GM23248 (cell line): Measurements from ENCODE around the gene PPP1R3G. TPM values are rescaled to one million over a fixed set of nuclear protein-coding genes. Genes with fewer than 3 reads are reported as not detected.

Experiments used
- DNase-seq: peaks from one replicate; pipeline ENCODE4 v3.0.0-alpha.2; 2015
- H2AFZ ChIP-seq: fragments of 200-600 bp; sonication (generic); 2 replicates; pipeline ENCODE4 v1.6.1; 2016; ENCODE audit warnings: antibody characterized with exemption
- H3F3A ChIP-seq: fragments of 200-600 bp; sonication (generic); 2 replicates; pipeline ENCODE4 v1.6.1; 2016; ENCODE audit warnings: mild to moderate bottlenecking, antibody characterized with exemption, mixed run types; ENCODE audit not compliant: insufficient read depth
- H3K27ac ChIP-seq: fragments of 200-600 bp; sonication (generic); 2 replicates; pipeline ENCODE4 v1.5.1; 2016; ENCODE audit warnings: mild to moderate bottlenecking
- H3K27me3 ChIP-seq: fragments of 200-600 bp; sonication (generic); replicated peaks from 2 replicates; pipeline ENCODE4 v1.6.1; 2016; ENCODE audit warnings: mild to moderate bottlenecking; ENCODE audit not compliant: insufficient read depth
- H3K36me3 ChIP-seq: fragments of 200-600 bp; sonication (generic); 2 replicates; pipeline ENCODE4 v1.6.1; 2016; ENCODE audit warnings: low read depth, mild to moderate bottlenecking
- H3K4me1 ChIP-seq: fragments of 200-600 bp; sonication (generic); 2 replicates; pipeline ENCODE4 v1.6.1; 2016; ENCODE audit warnings: mild to moderate bottlenecking; ENCODE audit not compliant: insufficient read depth
- H3K4me2 ChIP-seq: fragments of 200-600 bp; sonication (generic); one replicate; pipeline ENCODE4 v1.6.1; 2016; ENCODE audit warnings: mild to moderate bottlenecking; ENCODE audit not compliant: unreplicated experiment
- H3K4me3 ChIP-seq: fragments of 200-600 bp; sonication (generic); 2 replicates; pipeline ENCODE4 v1.5.1; 2016; ENCODE audit warnings: mild to moderate bottlenecking
- H3K79me2 ChIP-seq: fragments of 200-600 bp; sonication (generic); 2 replicates; pipeline ENCODE4 v1.6.1; 2016; ENCODE audit warnings: mild to moderate bottlenecking; ENCODE audit not compliant: insufficient read depth
- H3K9ac ChIP-seq: fragments of 200-600 bp; sonication (generic); 2 replicates; pipeline ENCODE4 v1.6.1; 2016; ENCODE audit warnings: mild to moderate bottlenecking
- H3K9me2 ChIP-seq: fragments of 200-600 bp; sonication (generic); 2 replicates; pipeline ENCODE4 v1.6.1; 2016; ENCODE audit warnings: mixed run types, mild to moderate bottlenecking, moderate library complexity; ENCODE audit not compliant: insufficient read depth
- H3K9me3 ChIP-seq: fragments of 200-600 bp; sonication (generic); one replicate; pipeline ENCODE4 v1.6.1; 2017; ENCODE audit warnings: low read depth
- H4K20me1 ChIP-seq: fragments of 200-600 bp; sonication (generic); 2 replicates; pipeline ENCODE4 v1.6.0; 2016; ENCODE audit not compliant: insufficient read depth
- EZH2 ChIP-seq: fragments of 200-600 bp; sonication (generic); IDR thresholded peaks from 2 replicates; pipeline ENCODE4 v1.6.1; 2018; ENCODE audit warnings: antibody characterized with exemption, mild to moderate bottlenecking; ENCODE audit not compliant: insufficient read depth, poor library complexity, severe bottlenecking
- EZH2phosphoT487 ChIP-seq: fragments of 200-600 bp; sonication (generic); IDR thresholded peaks from 2 replicates; pipeline ENCODE4 v1.6.1; 2018; ENCODE audit warnings: antibody characterized with exemption, moderate library complexity, mild to moderate bottlenecking, low read depth; ENCODE audit not compliant: insufficient read depth
- WGBS, 2 experiments: methylation state at CpG; one replicate each; pipeline ENCODE4 v1.1.6; 2015 to 2017; ENCODE audit warnings: low lambda C conversion rate in 2 of 2, low coverage in 1 of 2; ENCODE audit errors: missing lambda C conversion rate in 2 of 2; 5-methylcytosine and 5-hydroxymethylcytosine counted together
- in situ Hi-C: fragments of 300-500 bp; cut with MboI; formaldehyde crosslinking; loops from 2 replicates; pipeline ENCODE4 v1.15.0; 2020
- polyA plus RNA-seq: library from polyadenylated mRNA; unstranded; fragments of >200 nt; fragmentation: Nextera tagmentation; extraction: Ambion mirVana; gene quantifications from 2 replicates; pipeline ENCODE4 v1.2.1, GENCODE V29; 2016
- total RNA-seq: library from RNA; depleted of rRNA; stranded (reverse); fragments of >200 nt; shearing (Covaris generic); gene quantifications from 2 replicates; pipeline ENCODE4 v1.2.3, GENCODE V29; 2014

The PPP1R3G gene
- total and polyA plus RNA-seq, 2 experiments from 2014 or later: 0.84 to 2.6 TPM

DNA sequence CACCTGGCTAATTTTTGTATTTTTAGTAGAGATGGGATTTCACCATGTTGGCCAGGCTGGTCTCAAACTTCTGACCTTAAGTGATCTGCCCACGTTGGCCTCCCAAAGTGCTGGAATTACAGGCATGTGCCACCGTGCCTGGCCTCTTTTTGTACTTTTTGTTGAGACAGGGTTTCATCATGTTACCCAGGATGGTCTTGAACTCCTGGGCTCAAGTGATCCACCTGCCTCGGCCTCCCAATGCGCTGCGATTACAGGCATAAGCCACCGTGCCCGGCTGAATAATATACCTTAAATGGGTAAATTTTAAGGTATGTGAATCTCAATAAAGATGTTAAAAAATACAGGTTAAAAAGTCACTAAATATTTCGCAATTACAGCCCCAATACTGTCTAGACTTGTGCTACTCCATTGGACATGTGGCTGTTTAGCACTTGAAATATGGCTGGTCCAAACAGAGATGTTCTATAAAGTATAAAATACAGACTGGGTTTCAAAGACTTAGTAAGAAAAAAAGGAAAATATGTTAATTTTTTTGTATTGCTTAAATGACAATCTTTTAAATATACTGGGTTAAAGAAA, 42.1 kb downstream of the PPP1R3G start:
- no peaks in the 10 kb centered on the region for H4K20me1 ChIP-seq
- H3K79me2 ChIP-seq: no peaks in the 10 kb centered on the region
- no peaks in the 10 kb centered on the region for H3K36me3 ChIP-seq
- 83 to 86% methylated on average over 8 of the region's 8 CpGs for WGBS, 2 experiments
- 0 out of 2 replicates have a peak, but pooled peaks cover 4% of the 10 kb centered on the region for H3F3A ChIP-seq
- H3K4me1 ChIP-seq: peaks cover 12% of the 10 kb centered on the region
- no peak overlapping the region for H3K4me2 ChIP-seq
- no peak for DNase-seq
- H3K9me2 ChIP-seq: no peaks in the 10 kb centered on the region
- no peak overlapping the region for H2AFZ ChIP-seq
- H3K9ac ChIP-seq: no peak overlapping the region
- no peaks in the 10 kb centered on the region for H3K9me3 ChIP-seq
- no peaks in the 10 kb centered on the region for H3K27me3 ChIP-seq
- TF ChIP-seq EZH2: no peak
- TF ChIP-seq EZH2phosphoT487: no peak
- no peak overlapping the region for H3K27ac ChIP-seq
- in situ Hi-C loops: no loop called here
- H3K4me3 ChIP-seq: no peak overlapping the region

GRCh38 chr6:5128351-5128750, 43.2 kb downstream of the PPP1R3G start:
- Histone ChIP-seq H3K4me1 (peaks cover 19% of the 10 kb centered on the region), H3K9ac (no peak overlapping the region), H3K9me2 (no peaks in the 10 kb centered on the region), H2AFZ (no peak overlapping the region), H4K20me1 (no peaks in the 10 kb centered on the region), H3K9me3 (no peaks in the 10 kb centered on the region), H3K27me3 (no peaks in the 10 kb centered on the region), H3K79me2 (no peaks in the 10 kb centered on the region), H3K27ac (no peak overlapping the region), H3K4me3 (no peak overlapping the region), H3K36me3 (no peaks in the 10 kb centered on the region), H3K4me2 (no peak overlapping the region), H3F3A (0 out of 2 replicates have a peak, but pooled peaks cover 5% of the 10 kb centered on the region)
- WGBS, 2 experiments: 94 to 96% methylated on average over 4 of the region's 4 CpGs
- TF ChIP-seq EZH2phosphoT487 (no peak), EZH2 (no peak)
- in situ Hi-C loops: no loop called here
- no peak for DNase-seq

DNA sequence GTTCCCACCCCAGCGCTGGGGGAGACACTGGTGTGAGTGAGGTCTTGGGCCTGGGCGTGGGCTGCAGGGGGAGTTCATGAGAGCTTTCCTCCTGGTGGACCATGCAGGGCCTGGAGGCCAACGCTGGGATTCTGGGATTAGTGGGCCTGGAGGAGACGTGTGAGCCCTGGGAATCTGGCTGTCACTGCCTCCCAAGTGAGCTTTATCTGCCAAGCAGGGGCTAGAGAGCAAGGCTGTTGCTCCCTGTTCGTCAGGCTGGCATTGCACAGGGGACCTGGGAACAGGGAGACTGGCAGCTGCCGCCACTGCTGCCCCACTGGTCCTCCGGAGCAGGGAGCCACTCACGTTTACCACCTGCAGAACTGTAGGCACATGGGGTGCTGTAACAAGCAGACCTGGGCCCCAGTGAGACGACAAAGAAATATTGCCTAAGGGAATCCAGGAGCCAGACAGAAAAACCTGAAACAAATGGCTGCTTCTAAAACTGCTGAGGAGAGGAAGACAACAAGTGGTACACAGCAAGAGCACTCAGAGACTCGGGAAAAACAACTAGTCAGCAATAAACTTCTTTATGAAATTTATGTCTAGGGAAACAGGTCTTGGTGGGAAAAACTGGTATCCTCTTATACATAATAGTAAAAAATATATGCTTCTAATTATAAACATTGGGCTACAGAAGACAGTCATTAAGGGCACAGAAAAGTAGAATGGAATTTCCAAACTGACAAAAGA, 45.2 kb downstream of the PPP1R3G start:
- H2AFZ ChIP-seq: no peak overlapping the region
- H3K4me3 ChIP-seq: no peak overlapping the region
- no peaks in the 10 kb centered on the region for H3K79me2 ChIP-seq
- H3K27me3 ChIP-seq: no peaks in the 10 kb centered on the region
- H3K4me2 ChIP-seq: no peak overlapping the region
- H3K27ac ChIP-seq: no peak overlapping the region
- no peak overlapping the region for H3K9ac ChIP-seq
- in situ Hi-C loops: loop anchor here (10.0 kb wide), 1 partner anchor 264 kb away; no protein-coding TSS in a partner anchor
- no peak for DNase-seq
- 94 to 95% methylated on average over 10 of the region's 10 CpGs for WGBS, 2 experiments
- no peaks in the 10 kb centered on the region for H3K9me3 ChIP-seq
- H3F3A ChIP-seq: 0 out of 2 replicates have a peak, but pooled peaks cover 5% of the 10 kb centered on the region
- TF ChIP-seq EZH2: no peak
- no peak for TF ChIP-seq EZH2phosphoT487
- H3K9me2 ChIP-seq: no peaks in the 10 kb centered on the region
- H3K4me1 ChIP-seq: peaks cover 19% of the 10 kb centered on the region
- no peaks in the 10 kb centered on the region for H3K36me3 ChIP-seq
- no peaks in the 10 kb centered on the region for H4K20me1 ChIP-seq

DNA sequence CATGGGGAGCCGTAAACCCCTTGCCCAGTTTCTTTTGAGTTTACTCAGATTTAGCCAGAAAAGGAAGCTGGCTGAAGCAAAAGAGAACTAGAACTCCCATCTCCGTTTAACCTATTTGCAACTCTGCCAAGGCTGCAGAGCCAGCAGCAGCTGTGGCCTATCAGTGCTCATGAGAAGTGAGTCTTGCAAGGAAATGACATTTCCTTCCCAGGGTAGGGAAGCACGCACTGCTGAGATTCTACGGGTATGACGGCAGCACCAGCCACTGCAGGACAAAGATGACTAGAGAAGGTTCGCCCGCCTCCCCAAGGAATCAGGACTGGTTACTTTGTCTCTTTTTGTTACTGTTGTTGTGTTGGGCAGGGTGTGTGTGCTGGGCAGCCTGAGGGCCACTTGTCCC, 47.6 kb downstream of the PPP1R3G start:
- H3K9ac ChIP-seq: peak overlapping the region; percentile 59
- in situ Hi-C loops: loop anchor here (10.0 kb wide), 1 partner anchor 262 kb away; no protein-coding TSS in a partner anchor

More for the DNA sequence above, 47.6 kb downstream of the PPP1R3G start:
- Histone ChIP-seq H3K4me3 (peak overlapping the region; percentile 19), H3F3A (0 out of 2 replicates have a peak, but pooled peaks cover 5% of the 10 kb centered on the region), H3K9me3 (no peaks in the 10 kb centered on the region), H3K4me1 (peaks cover 9% of the 10 kb centered on the region), H3K36me3 (no peaks in the 10 kb centered on the region), H3K27ac (peak overlapping the region; percentile 62), H3K27me3 (no peaks in the 10 kb centered on the region), H4K20me1 (no peaks in the 10 kb centered on the region), H3K9me2 (no peaks in the 10 kb centered on the region), H3K4me2 (peak overlapping the region; percentile 51), H3K79me2 (no peaks in the 10 kb centered on the region), H2AFZ (peak overlapping the region; percentile 72)
- peak; percentile 93 for DNase-seq
- 20 to 22% methylated on average over 7 of the region's 7 CpGs for WGBS, 2 experiments
- TF ChIP-seq EZH2phosphoT487 (no peak), EZH2 (no peak)
